GM18507 (cell line): ENCODE measurements around the gene FOXA3.
"Not testable (repeated sequence)": the region's sequence is repeated elsewhere in the genome, so short reads cannot be mapped to it uniquely, and the experiment has no call there.

Experiments
- DNase-seq: peaks from one replicate; pipeline ENCODE4 v3.0.0; 2011; ENCODE audit warnings: low read depth; ENCODE audit not compliant: insufficient read length; ENCODE audit errors: extremely low spot score
- FAIRE-seq: peaks from 2 replicates; lab custom pipeline; 2011; peaks lifted over from hg19 to GRCh38; lab: Jason Lieb, UNC

Gene FOXA3

DNA sequence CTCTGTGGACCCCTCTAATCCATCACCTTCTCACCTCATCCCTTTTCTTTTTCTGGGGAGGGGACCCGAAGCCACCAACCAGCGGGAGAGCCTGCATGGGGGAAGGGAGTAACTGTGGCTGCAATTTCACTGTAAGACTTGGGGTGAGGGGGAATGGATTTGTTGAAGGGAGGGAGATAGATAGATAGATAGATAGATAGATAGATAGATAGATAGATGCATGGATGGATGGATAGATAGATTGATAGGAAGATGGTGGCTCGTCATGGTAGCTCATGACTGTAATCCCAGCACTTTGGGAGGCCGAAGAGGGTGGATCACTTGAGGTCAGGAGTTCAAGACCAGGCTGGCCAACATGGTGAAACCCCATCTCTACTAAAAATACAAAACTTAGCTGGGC, 3.1 kb downstream of the FOXA3 start:
- not testable (repeated sequence) for DNase-seq, FAIRE-seq

DNA sequence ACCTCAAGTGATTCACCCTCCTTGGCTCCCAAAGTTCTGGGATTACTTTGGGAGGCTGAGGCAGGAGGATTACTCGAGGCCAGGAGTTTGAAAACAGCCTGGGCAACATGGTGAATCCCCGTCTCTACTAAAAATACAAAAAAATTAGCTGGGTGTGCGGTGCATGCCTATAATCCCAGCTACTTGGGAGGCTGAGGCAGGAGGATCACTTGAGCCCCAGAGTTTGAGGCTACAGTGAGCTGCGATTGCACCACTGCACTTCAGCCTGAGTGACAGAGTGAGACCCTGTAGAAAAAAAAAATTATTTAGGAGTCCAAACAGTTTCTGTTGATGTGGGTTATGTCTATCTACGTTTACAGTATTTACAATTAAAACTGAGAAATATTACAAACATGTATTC, 6.7 kb downstream of the FOXA3 start:
- no peak for DNase-seq
- no peak for FAIRE-seq

- DNase-seq (no peak), FAIRE-seq (no peak)
Measured at GRCh38 chr19:45872095-45872919, 8.2 kb downstream of the FOXA3 start.

- FAIRE-seq (no peak), DNase-seq (no peak)
Measured at GRCh38 chr19:45873219-45873772, 9.2 kb downstream of the FOXA3 start.

DNA sequence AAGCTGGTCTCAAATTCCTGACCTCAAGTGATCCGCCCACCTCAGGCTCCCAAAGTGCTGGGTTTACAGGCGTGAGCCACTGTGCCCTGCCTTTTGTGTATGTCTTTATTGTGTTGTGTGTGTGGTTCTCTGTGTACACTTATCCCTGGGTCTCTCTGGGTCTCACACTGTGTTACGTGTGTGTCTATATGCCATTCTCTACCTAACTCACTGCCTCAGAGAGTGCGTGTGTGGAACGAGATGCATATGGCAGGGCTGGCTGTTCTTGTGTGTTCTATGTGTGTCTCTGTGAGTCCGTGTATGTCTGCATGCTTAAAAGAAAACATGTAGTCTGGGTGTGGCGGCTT, 10.5 kb downstream of the FOXA3 start:
- no peak for DNase-seq
- no peak for FAIRE-seq

- peak; percentile 65 for FAIRE-seq
- no peak for DNase-seq
Measured at GRCh38 chr19:45876161-45876410, 12.0 kb downstream of the FOXA3 start.

GRCh38 chr19:45876411-45877197, 12.5 kb downstream of the FOXA3 start:
- FAIRE-seq (no peak), DNase-seq (no peak)

- no peak for FAIRE-seq
- DNase-seq, result no peak
Measured at GRCh38 chr19:45878043-45878794, 14.1 kb downstream of the FOXA3 start.

- DNase-seq (no peak), FAIRE-seq (no peak)
Measured at GRCh38 chr19:45879055-45879454, 14.9 kb downstream of the FOXA3 start.

DNA sequence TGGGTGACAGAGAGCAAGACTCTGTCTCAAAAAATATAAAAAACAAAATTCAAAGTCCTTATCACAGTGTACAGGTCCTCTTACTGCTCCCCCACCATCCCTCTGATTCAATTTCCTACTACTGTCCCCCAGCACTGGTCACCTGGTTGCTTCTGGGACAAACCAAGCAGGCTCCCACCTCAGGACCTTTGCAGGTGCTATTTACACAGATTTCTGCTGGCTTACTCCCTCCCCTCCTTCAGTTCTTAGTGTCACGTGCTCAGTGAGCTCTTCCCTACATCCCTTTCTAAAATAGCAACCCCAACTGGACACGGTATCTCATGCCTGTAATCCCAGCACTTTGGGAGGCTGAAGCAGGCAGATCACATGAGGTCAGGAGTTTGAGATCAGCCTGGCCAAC, 15.8 kb downstream of the FOXA3 start:
- DNase-seq (no peak), FAIRE-seq (no peak)

DNA sequence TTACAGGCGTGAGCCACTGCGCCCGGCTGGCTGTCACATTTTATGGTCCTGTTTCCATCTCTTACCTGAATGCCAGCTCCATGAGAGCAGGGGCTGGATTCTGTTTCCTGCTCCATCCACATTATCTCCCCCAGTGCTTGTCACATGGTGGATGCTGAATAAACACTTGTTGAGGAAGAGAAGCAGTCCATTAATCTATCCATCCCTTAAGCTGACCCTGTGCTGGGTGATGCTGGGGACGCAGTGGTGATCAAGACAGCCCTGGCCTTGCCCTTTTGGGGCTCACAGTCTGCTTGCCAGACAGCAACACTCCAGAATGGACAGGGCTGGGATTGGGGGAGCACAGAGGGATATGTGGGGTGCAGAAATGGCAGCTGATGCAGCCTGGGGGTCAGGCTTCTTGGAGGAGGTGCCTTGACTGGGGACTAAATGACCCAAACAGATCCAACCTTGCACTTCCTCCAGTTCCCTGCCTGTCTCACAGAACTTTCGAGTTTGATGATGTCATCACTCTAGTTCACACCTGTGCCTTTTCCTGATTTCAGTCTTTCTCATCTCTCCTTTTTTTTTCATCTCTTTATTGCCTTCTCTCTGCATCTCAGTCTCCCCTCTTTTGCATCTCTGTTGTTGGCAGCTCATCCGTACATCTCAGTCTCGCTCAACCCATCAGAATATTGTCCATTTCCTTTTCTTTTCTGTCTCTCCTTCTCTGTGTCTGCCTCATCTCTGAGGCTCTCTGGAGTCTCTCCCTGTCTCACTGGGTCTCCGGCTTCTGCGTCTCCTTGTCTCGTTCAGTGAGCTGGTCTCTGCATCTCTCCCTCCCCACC, 17.2 kb downstream of the FOXA3 start:
- FAIRE-seq (peak; percentile 63), DNase-seq (no peak)

GRCh38 chr19:45881909-45882528, 17.9 kb downstream of the FOXA3 start:
- FAIRE-seq (no peak), DNase-seq (no peak)

- FAIRE-seq (peak; percentile 94), DNase-seq (peak; percentile 68)
Measured at GRCh38 chr19:45882652-45883585, 18.8 kb downstream of the FOXA3 start.

DNA sequence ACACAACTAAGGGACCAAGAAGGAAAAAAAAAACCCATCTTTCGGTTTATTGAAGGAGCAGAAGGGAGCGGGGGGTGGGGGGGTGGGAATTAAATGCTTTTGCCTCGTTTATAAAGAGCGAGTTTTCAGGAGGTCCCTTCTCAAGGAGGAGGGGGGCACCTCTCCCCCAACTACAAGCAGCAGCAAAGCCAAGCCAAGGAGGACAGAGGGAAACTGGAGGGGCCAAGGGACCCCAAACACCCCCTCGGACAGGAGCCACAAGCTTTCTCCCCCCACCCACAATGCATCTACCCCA, 19.4 kb downstream of the FOXA3 start:
- no peak for DNase-seq
- no peak for FAIRE-seq

GRCh38 chr19:45883881-45884681, 20.0 kb downstream of the FOXA3 start:
- FAIRE-seq (no peak), DNase-seq (no peak)

- FAIRE-seq, result no peak
Measured at GRCh38 chr19:45884682-45885555, 20.8 kb downstream of the FOXA3 start.

More at GRCh38 chr19:45884682-45885555, 20.8 kb downstream of the FOXA3 start:
- DNase-seq, result no peak
